NCI-H1694 treated with DMSO at 0.1 percent for 48 hours (cell line): Measurements from ENCODE around the gene KLHL22.
"Not testable (repeated sequence)": the region's sequence is repeated elsewhere in the genome, so short reads cannot be mapped to it uniquely, and the experiment has no call there.

ENCODE experiments used
- DNase-seq: peaks from one replicate; lab custom pipeline; 2025; lab: John Stamatoyannopoulos, UW

KLHL22 gene

GRCh38 chr22:20469110-20469868 is 26.3 kb downstream of the KLHL22 start:
- peak; percentile 48 for DNase-seq

- no peak for DNase-seq
These were observed 28.8 kb downstream of the KLHL22 start for GRCh38 chr22:20466659-20467379.

- no peak for DNase-seq
These were observed 29.9 kb downstream of the KLHL22 start for GRCh38 chr22:20465759-20466077.

- DNase-seq = no peak
These were observed 30.5 kb downstream of the KLHL22 start for GRCh38 chr22:20464912-20465758.

- DNase-seq = peak; percentile 47
These were observed 31.4 kb downstream of the KLHL22 start for GRCh38 chr22:20464096-20464614.

- peak; percentile 81 for DNase-seq
These were observed 32.1 kb downstream of the KLHL22 start for GRCh38 chr22:20463324-20464095.

- DNase-seq = no peak
These were observed 35.7 kb downstream of the KLHL22 start for GRCh38 chr22:20459862-20460261.

GRCh38 chr22:20459152-20459542 is 36.4 kb downstream of the KLHL22 start:
- no peak for DNase-seq

GRCh38 chr22:20458530-20459151 is 37.0 kb downstream of the KLHL22 start:
- no peak for DNase-seq

DNA sequence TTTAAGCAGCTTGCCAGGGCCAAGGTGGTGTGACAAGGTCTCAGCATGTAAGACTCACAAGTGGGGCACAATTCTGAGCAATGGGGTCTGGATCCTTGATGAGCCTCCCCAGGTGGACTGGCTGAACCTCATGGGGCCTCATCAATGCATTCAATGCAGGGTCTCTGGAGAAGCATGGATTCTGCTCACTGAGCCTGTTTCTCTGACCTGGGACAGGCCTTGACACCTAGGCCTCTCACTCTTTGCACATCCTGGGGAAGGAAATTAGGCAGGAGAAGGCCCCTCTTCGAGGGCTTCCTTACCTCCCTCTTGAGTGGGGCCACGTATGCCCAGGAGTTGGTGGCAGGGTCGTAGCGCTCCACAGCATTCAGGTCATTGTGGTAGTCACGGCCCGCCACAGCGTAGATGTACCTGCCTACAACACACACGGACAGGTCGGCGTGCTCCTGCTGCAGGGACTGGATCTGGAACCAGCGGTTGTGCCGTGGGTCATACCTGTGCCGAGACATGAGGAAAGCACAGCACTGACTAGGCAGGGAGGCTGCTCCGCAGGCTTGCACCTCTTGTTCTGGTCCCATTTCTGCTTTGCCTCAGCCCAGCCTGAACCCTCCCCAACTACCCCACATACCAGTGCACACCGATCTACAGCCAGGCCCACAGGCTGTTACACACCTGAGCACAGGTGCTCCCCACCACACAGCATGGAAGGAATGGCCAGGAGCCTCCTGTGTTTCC is 37.9 kb downstream of the KLHL22 start:
- DNase-seq = no peak

DNA sequence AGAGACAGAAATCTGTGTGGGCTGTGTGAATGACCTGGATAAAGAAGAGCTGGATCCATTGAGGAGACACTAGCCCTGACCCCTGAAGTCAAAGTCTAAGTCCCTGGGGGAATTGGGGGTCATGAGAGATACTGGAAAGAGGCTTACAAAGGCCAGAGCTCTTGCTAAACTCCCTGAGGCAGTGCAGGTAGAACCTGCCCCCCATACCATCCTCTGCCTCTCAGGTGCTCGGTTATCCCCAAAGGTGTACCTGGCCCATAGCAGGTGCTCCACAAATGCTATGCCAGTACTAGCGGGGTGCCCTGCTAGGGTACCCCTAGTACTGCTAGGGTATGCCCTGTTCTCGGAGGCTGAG is 38.9 kb downstream of the KLHL22 start:
- no peak for DNase-seq

GRCh38 chr22:20456064-20456721 is 39.4 kb downstream of the KLHL22 start:
- DNase-seq = peak; percentile 61

GRCh38 chr22:20455709-20456063 is 39.9 kb downstream of the KLHL22 start:
- DNase-seq = no peak

- DNase-seq = no peak
These were observed 42.4 kb downstream of the KLHL22 start for GRCh38 chr22:20453222-20453621.

DNA sequence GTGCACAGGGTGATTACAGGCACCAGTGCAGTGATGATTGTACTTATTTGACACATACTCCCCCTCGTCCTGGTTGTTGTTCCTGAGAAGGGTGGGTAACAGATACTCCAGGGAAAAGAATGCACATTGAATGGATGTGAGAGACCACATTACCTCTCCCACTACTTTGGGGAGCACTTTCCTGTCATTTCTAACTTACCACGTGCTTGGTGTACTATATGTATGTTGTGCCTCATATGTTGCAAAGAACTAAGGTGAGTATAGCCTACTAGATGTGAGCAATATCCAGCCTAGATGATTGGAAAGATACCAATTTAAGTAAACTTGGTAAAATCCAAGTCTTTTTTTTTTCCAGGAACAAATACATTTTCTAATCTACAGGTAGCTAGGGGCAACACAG is 43.7 kb downstream of the KLHL22 start:
- DNase-seq = no peak

GRCh38 chr22:20451129-20451778 is 44.3 kb downstream of the KLHL22 start:
- DNase-seq = not testable (repeated sequence)

DNA sequence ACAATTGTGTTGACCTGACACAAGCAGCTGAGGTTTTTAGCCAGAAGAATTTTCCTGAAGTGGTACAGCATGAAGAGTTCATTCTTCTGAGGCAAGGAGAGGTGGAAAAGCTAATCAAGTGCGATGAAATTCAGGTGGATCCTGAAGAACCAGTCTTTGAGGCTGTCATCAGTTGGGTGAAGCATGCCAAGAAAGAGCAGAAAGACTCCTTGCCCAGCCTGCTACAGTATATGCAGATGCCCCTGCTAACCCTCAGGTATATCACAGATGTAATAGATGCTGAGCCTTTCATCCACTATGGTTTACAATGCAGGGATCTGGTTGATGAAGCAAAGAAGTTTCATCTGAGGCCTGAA is 45.1 kb downstream of the KLHL22 start:
- DNase-seq = no peak

GRCh38 chr22:20449819-20450550 is 45.6 kb downstream of the KLHL22 start:
- DNase-seq = no peak

- DNase-seq = no peak
These were observed 47.0 kb downstream of the KLHL22 start for GRCh38 chr22:20448630-20449029.
